HG02870 (cell line): ENCODE results near the gene FOXL1.
"Not testable (repeated sequence)": the region's sequence is repeated elsewhere in the genome, so short reads cannot be mapped to it uniquely, and the experiment has no call there.

ENCODE experiments used
- ATAC-seq: cut with Tn5 transposase; IDR thresholded peaks from one replicate; pipeline ENCODE4 v1.9.1; 2021; ENCODE audit warnings: mild to moderate bottlenecking, moderate library complexity; ENCODE audit not compliant: unreplicated experiment

The FOXL1 gene

DNA sequence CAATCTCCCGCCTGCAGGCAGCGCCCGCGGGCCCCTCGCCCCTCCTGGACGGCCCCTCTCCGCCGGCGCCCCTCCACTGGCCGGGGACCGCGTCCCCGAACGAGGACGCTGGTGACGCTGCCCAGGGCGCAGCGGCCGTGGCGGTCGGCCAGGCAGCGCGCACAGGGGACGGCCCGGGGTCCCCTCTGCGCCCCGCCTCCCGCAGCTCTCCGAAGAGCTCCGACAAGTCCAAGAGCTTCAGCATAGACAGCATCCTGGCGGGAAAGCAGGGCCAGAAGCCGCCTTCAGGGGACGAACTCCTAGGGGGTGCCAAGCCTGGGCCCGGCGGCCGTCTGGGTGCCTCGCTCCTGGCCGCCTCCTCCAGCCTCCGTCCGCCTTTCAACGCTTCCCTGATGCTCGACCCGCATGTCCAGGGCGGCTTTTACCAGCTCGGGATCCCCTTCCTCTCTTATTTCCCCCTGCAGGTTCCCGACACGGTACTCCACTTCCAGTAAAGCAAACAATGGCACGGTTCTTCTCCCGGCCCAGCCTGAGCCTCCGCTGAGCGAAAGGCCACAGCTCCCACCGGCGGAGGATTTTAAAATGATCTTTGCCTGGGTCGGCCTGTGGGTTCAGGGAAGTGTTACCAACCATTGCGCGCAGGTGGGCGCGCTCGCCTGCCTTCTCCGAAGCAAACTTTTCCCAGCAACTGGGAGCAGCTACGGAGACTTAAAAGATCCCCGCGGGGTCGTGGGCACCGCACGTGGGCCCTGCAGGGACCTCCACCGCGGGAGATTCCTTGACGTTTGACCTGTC lies 1.1 kb downstream of the FOXL1 start:
- ATAC-seq: no peak

DNA sequence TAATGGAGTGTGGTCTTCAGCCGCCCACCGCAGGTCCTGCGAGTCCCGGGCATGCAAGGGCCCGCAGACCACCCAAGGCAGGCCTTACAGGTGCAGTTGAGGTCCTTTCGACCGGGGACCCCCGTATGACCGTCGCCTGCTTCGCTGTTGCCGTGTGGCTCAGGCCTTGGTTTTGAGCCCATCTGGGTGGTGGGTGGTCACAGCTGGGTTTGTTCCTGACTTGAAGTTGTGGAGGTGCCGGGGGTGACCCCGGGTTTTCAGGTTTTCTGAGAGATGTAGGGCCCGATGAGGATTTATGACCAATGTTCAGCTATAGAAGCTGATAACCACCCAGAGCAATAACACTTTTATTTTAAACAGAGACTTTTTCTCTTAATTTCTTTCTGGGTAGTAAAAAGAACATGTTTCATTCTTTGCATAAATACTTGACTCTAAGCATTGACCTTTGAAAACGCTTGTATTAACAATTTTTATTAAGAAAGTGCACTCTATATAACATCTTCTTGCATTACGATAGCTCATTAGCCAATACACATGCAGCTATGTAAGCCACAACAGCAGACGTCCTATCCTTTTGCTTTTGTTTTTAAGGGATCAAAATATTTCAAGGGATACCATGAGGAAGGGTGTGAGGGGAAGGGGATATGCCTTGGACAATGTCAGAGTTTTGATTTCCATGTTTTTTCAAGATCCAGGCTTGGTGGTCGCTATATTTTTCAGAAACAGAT lies 1.9 kb downstream of the FOXL1 start:
- no peak for ATAC-seq

DNA sequence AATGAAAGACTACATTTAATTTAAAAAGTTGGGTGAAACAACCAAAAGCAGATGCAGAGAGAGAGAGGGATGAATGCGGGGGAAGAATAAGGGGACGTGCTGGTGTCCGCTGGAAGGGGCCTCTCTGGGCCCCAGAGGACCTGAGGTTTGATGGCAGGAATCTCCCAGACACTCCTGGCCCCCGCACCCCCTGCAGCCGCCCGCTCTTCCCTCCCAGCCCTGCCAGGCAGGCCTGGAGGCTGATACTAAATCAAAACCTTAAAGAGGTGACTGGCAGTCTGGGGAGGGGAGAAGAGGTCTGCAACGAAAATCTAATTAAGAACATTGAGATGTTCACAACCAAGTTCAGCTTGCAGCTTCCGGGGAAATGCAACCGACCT lies 2.4 kb downstream of the FOXL1 start:
- ATAC-seq: no peak

DNA sequence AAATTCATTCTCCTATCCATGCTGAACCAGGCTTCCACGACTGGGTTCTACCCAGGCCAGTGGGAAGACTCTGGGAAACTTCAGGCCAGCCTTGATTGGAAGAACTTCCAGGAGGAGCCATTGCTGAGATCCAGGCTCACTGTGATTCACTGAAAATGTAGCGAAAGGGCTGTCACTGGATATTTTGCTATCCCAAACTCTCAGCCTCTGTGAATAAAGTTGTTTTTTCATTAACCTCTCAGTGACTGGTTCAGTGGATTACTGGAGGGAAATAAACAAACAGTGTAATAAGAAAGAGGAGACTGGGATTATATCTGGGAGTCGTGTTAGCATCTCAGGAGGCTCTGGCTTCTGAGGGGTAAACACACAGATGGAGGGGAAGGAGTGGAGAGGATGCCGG lies 3.1 kb downstream of the FOXL1 start:
- ATAC-seq: no peak

DNA sequence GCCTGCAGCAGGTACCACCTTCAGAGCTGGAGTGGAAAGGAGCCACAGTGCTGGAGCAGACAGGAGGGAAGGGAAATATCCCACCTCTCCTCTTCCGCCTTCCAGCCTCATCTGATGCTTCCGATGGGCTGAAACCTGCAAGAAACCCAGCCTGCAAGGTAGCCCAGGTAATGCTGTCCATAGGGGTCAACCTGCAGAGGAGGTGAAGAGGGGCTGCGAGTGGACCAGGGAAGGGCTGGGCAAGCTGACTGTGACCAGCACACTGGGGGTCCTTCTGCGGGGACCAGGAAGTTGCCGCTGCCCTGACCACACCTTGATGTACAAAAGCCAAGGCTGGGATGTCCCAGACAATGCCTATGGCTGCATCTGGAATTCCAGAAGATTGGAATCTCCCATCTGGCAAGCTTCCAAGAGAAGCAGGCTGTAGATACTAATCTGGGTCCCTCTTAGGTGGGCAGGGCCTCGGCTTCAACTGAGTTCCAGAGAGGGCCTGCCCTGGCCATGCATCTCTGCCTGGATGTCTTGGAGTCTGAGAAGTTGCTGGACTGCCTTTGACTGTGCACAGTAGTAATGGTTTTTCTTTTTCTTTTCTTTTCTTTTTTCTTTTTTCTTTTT lies 5.8 kb downstream of the FOXL1 start:
- no peak for ATAC-seq

DNA sequence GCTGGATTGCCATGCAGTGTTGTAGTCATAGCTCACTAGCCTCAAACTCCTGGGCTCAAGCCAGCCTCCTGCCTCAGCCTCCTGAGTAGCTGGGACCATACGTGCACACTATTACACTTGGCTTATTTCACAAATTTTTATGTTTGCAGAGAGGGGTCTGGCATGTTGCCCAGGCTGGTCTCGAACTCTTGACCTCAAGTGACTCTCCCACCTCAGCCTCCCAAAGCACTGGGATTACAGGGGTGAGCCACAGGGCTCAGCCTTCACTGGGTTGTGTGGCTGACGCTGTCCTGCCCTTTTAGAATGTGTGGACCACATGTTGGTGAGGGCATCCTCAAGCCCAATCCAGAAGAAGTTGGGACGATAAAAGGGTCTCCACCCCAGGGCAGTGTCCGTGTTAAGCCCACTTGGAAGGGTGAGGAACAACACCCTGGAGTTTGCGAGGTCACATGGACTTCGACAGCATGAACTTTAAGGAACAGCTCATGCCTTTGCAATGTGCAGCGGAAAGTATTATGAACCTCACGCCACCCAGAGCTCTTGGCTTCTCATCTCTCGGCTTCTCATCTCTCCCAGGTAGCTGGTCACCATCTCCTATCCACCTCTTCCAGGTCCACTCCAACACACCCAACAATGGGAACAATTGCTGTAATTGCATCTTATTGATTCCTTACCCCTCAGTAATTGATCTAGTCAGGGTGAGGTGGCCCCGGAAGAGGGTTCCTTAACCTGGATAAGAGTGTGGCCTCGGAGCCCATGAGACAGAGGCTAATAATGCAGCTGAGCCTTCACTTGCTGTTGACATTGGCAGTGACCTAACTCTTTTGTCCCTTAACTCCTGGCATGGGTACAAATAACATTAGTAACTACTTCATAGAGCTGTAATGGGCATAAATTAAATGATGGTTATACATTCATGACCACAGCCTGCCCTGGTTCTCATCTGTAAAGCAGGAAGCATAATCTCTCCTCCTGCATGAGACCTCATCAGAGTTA lies 6.7 kb downstream of the FOXL1 start:
- ATAC-seq: no peak

DNA sequence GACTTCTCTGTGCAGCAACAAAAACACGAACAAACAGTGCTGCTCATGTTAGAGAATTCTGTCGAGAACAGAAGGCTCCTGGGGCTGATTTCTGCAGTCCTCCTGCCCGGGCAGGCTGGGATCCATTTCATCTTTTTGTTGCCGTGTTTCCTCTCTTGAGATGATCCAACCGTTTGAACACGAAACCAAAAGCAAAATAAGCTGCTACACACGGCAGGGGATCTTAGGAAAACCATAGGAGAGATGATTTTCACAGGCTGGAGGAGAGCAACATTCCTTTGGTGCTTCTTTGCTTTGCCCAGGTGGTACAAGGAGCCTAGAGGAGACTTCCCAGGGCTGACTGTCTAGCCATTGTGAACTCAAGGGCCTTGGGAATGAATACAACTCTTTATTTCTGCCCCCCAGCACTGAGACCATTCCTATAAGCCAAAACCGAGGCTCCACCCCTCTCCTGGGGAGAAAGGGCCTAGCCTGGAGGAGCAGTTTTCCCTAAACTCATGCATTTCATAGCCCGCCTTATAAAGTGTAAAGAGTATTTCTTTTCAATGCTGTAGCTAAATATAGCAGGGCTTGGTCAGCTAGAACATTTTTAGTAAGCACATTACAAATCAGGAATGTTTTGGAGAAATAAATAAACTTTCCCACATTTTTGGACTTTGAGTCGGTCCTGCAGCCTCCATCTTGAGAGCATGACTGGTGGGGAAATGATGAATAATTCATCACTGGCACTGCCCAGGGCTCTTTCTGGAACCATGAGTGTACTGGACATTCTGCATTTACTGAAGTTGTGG lies 7.7 kb downstream of the FOXL1 start:
- no peak for ATAC-seq

DNA sequence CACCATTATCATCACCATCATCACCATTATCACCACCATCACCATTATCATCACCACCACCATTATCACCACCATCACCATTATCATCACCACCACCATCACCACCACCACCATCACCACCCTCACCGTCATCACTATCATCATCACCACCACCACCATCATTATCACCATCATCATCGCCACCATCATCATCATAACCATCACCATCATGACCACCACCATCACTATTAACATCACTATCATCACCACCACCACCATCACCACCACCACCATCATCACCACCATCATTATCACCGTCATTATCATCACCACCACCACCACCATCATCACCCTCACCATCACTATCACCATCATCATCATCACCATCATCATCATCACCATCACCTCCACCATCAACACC lies 9.1 kb downstream of the FOXL1 start:
- ATAC-seq: no peak

DNA sequence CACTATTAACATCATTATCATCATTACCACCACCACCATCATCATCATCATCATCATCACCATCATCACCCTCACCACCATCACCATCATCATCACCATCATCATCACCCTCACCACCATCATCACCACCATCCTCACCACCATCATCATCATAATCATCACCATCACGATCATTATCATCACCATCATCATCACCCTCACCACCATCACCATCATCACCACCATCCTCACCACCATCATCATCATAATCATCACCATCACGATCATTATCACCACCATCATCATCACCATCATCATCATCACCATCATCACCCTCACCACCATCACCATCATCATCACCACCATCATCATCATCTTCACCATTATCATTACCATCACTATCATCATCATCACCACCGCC lies 9.6 kb downstream of the FOXL1 start:
- ATAC-seq: not testable (repeated sequence)

DNA sequence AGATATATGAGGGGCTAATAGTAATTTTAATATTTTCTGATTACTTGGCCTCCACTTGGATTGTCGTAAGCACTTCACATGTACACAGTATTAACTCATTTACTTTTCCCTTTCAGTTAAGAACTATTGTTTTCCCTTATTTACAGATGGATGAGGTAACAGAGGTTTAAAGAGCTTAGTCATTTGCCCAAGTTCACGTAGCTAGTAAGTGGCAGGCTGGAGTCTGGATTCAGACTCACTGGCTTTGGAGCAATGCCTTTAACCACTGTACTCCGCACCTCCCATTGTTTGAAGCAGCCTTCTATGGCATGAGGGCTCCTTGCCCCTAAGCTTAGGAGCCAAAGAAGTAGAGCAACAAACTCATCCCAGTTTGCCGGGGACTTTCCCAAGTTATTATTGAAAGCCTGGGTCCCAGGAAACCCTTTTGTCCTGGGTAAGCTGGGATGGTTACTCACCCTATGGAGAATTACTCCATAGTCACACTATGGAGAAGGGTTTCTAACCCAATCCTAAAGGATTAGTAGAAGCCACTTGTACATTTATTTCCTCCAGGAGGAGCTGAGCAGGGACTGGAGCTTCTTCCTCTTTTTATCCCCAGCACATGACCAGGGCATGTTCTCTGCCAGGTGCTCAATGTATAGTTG lies 12.3 kb downstream of the FOXL1 start:
- ATAC-seq: no peak

DNA sequence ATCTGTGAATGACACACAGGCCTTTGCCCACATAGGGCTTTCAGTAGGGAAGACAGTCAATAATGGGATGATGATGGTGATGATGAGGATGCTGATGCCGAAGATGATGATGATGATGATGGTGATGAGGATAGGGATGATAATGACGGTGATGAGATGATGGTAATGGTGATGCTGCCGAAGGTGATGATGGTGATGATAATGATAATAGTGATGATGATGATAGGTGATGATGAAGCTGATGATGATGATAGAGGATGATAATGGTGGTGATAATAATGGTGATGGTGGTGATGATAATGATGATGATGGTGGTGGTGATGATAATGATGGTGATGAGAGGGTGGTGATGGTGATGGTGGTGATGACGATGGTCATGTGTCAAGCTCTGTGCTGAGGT lies 12.9 kb downstream of the FOXL1 start:
- no peak for ATAC-seq

DNA sequence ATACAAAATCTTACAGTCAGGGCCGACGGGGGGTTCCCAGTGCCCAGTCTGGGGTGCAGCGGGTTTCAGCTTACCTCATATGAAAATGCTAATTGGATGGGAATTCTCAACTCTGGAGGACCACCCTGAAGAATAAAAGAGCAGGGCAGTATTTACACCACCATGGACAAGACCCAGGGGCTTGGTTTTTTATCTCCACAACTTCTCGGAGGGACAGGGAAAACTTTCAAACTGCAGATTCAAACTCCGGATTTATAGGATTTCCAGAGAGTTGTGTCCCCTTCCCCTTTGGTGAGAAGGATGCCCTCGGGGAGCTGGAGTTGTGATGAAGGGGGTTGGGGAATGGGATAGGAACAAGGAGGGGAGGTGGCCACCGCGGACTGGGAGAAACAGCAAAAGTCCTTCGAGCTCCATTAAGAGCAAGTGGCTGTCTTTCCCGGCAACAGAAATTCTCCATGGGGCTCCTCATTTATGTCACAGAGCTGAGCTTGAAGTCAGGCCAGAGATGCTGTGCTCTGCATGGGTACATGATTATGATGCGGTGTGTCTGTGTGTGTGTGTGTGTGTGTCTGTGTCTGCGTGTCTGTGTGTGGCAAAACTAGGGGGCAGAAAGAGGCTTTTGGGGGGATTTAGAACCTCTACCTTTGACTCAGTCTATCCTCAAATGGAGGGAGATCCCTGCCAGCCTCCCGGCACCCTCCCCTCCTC lies 15.7 kb downstream of the FOXL1 start:
- no peak for ATAC-seq

DNA sequence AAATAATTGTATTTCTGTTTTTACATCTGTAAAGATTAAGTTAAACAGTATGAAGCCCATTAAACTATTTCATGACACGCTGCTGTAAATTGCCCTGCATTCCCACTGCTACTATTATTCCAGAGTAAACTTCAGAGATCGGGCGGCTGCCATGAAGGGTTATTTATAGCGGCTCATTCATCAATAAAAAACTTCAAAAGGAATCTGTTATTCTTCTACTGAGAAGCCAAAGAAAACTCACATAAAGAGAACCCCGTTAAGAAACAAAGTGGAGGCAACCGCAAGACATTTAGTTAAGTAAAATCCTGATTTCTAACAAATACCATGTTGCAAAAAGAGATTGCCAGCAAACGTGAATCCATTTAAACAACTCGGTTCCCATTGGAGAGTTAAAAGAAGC lies 16.4 kb downstream of the FOXL1 start:
- no peak for ATAC-seq

DNA sequence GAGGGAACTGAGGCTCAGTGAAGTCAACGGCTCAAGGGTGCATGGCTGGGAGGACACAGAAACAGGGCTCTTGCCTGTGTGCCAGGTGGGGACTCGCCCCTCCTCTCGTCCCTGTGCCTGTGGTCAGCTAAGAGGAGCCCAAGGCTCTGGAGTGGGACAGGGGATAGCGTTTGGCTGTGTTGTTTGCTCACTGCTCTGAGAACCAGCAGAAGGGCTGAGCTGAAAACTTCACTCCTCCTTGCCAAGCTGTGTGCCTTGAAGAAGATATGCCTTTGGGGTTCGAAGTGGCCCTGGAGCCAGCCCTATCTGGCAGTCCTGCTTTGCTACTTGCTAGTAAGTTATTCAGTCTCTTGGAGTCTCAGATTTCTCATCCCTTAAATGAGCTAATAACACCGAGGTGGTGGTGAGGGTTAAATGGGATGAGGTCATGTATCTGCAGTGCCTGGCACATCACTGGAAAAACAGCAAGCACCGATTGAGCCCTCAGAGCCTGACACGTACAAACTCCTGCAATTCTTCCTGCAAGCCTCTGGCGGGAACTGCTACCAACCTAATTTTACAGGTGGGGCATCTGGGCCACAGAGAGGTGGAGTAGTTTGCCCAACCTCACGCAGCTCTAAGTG lies 17.7 kb downstream of the FOXL1 start:
- ATAC-seq: no peak

DNA sequence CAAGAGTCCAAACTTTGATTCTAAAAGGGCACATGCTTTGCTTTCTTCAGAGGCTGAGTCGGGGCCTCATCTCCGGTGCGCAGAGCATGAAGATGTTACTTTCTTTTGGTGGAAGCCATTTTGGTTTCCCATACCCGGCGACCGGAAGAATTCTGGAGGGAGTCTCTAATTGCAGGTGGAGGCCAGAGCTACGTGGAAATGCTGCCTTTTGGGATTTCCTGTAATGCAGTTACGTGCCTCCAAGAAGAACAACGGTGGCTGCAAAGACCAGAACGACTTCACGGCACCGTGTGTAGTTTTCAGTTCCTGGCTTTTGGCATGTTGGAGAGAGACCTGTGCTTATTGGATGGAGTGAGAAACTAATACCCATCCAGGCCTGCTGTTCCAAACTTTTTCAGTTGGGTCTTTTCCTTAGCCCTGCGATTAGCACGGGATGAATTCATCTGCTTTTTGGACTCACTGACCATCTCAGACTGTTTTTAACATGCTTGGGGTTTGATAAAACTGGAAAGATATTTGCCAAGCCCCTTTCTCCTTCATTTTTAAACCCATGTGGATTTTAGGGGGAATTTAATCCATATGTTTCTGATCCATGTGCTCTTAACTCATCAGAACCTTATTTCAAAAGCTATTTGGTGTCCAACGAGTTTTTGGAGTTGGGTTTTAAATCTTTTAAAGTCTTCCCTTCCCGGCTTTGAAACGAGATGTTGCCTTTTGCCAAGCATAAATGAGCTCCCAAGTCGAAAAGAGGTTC lies 19.0 kb downstream of the FOXL1 start:
- ATAC-seq: no peak

DNA sequence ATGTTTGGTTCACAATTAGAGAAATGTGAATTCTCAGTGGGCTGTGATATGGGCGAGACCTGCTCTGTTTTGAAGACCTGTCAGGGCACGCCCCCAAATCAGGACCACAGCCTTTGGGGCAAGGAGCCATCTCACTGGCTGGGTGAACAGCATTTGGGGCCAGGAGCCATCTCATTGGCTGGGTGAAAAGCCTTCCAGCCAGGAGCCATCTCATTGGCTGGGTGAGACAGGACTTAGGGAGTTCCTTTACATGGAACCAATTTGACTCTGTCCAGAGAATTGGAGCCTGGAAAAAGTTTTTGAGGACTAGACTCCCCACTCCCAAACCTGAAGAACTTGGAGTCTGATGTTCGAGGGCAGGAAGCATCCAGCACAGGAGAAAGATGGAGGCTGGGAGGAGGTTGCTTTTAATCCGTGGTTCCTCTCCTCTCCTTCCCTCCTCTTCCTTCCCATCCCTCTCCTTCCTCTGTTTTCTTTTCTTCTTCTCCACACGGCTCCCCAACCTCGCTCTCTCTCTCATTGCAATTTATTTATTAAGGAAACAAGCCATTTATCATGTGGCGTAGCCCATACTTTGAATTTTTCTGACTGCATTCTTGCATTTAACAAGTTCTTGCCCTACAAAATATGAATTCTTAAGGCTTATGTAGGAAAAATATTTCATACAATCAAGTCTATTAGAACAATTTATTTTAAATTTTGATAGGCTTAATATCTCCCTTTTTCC lies 19.7 kb downstream of the FOXL1 start:
- ATAC-seq: no peak
